SK-N-SH (cell line): ENCODE data around the gene PPFIBP2.
A peak's percentile ranks its signal among the peaks of the same experiment; 100 is the strongest.

ENCODE experiments used
- TAF1 ChIP-seq: IDR thresholded peaks from 2 replicates; pipeline ENCODE4 v1.6.1; 2012; ENCODE audit warnings: low read depth, mild to moderate bottlenecking, low read length, moderate library complexity, borderline replicate concordance
- TCF12 ChIP-seq: IDR thresholded peaks from 2 replicates; pipeline ENCODE4 v1.4.0; 2012
- TF ChIP-seq, protein P1 (sequence below): fragments of 200-600 bp; sonication (generic); IDR thresholded peaks from 2 replicates; pipeline ENCODE4 v1.6.1; 2017; ENCODE audit warnings: antibody characterized with exemption, mild to moderate bottlenecking, moderate library complexity
- TF ChIP-seq, protein P2 (sequence below): IDR thresholded peaks from 2 replicates; pipeline ENCODE4 v1.4.0; 2012; ENCODE audit warnings: low read depth, borderline replicate concordance

DNA sequence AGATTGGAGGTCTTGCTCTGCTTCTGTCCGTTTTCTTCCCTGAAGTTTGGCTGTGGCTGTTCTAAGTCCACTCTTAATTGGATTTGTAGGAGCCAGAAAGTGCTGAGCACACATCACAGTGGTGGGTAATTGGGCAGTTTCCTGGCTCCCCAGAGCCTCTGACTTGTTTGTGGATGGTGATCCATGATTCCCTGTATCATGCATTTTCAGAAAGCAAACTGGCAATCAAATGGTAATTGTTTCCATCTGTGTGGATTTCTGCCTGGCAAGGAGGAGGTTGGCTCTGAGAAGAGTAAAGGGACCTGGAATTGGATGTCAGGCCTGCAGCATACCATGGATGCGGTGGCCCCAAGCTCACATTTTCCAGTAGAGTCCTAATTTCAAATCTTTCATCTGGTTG is 49.5 kb downstream of the PPFIBP2 start:
- TF ChIP-seq TAF1 (no peak), TCF12 (peak; percentile 25; the same call in 1 of the 2 replicates)
- TF ChIP-seq, protein P1, sequence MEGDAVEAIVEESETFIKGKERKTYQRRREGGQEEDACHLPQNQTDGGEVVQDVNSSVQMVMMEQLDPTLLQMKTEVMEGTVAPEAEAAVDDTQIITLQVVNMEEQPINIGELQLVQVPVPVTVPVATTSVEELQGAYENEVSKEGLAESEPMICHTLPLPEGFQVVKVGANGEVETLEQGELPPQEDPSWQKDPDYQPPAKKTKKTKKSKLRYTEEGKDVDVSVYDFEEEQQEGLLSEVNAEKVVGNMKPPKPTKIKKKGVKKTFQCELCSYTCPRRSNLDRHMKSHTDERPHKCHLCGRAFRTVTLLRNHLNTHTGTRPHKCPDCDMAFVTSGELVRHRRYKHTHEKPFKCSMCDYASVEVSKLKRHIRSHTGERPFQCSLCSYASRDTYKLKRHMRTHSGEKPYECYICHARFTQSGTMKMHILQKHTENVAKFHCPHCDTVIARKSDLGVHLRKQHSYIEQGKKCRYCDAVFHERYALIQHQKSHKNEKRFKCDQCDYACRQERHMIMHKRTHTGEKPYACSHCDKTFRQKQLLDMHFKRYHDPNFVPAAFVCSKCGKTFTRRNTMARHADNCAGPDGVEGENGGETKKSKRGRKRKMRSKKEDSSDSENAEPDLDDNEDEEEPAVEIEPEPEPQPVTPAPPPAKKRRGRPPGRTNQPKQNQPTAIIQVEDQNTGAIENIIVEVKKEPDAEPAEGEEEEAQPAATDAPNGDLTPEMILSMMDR: no peak
- TF ChIP-seq, protein P2, sequence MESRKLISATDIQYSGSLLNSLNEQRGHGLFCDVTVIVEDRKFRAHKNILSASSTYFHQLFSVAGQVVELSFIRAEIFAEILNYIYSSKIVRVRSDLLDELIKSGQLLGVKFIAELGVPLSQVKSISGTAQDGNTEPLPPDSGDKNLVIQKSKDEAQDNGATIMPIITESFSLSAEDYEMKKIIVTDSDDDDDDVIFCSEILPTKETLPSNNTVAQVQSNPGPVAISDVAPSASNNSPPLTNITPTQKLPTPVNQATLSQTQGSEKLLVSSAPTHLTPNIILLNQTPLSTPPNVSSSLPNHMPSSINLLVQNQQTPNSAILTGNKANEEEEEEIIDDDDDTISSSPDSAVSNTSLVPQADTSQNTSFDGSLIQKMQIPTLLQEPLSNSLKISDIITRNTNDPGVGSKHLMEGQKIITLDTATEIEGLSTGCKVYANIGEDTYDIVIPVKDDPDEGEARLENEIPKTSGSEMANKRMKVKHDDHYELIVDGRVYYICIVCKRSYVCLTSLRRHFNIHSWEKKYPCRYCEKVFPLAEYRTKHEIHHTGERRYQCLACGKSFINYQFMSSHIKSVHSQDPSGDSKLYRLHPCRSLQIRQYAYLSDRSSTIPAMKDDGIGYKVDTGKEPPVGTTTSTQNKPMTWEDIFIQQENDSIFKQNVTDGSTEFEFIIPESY: no peak
